HT-29 (cell line): ENCODE measurements around the gene NRAP. TPM values are rescaled to one million over a fixed set of nuclear protein-coding genes. Genes with fewer than 3 reads are reported as not detected.
A peak's percentile ranks its signal among the peaks of the same experiment; 100 is the strongest.

ENCODE experiments used
- DNase-seq: peaks from one replicate; pipeline ENCODE4 v3.0.0-alpha.2; 2015; ENCODE audit warnings: low spot score
- total RNA-seq: library from RNA; depleted of rRNA; stranded (reverse); fragments of >200 nt; shearing (Covaris generic); gene quantifications from 2 replicates; pipeline ENCODE4 v1.2.3, GENCODE V29; 2014

Gene NRAP
- total RNA-seq, 1 experiment from 2014 or later: not detected

GRCh38 chr10:113563306-113564088 lies 100.3 kb downstream of the NRAP start:
- DNase-seq: peak; percentile 77

DNA sequence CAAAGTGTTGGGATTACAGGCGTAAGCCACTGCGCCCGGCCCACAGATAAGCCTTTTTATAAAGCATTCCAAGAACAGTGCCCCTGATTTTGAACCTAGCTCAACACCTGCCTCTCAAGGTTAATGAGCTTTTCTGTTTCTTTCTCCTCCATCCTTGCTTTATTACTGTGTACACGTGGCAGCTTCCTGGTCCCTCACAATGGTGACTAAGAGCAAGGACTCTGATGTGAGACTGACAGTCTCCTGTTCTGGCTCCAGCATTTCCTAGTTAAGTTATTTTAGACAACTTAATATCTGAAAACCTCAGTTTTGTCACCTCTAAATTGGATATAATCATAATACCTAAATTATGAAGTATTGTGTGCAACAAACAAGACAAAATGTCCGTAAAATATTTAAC lies 101.1 kb downstream of the NRAP start:
- no peak for DNase-seq

GRCh38 chr10:113562069-113562468 lies 101.8 kb downstream of the NRAP start:
- DNase-seq: no peak

DNA sequence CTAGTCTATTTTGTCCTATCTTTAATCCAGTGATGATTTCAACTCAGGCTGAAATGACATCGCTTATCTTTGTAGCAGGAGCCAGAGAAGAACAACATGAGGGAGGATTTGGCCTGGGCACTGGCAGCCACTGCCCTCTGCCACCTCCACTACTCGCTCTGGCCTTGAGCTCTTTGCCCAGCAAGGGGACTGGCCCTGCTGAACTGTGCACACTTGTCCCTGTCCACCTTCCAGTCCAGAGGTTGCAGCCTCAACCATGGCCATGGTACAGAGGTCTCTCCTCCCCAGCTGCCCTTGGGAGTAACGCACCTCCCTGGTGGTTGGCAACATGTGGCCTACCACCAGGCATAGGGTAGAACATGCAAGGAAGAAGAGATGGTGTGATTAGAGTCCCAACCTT lies 102.6 kb downstream of the NRAP start:
- no peak for DNase-seq

GRCh38 chr10:113560071-113560470 lies 103.8 kb downstream of the NRAP start:
- no peak for DNase-seq

DNA sequence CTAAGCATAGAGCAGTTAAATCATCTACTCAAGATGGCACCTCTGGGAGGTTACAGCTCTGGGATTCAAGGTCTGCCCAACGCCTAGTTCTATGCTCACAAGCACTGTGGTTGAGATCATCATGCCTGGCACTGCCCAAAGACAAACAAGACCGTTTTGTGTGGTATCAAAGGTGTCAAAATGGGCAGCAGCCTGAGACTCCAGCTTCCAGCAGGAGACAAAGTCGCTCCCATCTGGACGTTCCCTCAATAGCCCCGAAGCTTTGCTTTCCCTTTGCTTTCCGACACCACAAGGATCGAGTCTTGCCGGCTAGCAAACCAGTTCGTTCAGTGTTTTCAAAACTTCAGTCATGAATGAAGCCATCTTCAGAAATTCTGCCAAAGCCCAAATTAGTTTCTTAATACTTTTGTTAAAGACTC lies 105.9 kb downstream of the NRAP start:
- no peak for DNase-seq

DNA sequence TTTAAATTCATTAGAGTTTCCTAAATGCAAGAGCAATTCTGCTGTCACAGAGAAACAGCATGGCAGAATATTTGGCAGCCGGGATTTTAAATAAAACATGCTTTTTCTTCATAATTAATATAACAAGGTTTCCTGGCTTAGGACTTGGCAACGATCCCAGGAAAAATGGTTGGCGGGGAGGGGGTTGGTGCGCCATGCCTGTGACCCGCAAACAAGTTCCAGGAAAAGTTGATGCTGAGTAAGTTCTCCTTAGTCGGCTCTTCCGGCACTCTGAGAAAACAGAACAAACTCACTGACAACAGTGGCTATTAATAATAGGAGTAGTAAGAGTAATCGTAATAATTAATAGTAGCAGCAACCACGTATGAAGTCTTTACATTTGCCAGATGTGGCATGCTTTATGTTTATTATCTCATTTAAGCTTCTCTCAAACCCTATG lies 106.4 kb downstream of the NRAP start:
- DNase-seq: no peak

- DNase-seq: no peak
Measured at GRCh38 chr10:113555751-113556150, 108.1 kb downstream of the NRAP start.

DNA sequence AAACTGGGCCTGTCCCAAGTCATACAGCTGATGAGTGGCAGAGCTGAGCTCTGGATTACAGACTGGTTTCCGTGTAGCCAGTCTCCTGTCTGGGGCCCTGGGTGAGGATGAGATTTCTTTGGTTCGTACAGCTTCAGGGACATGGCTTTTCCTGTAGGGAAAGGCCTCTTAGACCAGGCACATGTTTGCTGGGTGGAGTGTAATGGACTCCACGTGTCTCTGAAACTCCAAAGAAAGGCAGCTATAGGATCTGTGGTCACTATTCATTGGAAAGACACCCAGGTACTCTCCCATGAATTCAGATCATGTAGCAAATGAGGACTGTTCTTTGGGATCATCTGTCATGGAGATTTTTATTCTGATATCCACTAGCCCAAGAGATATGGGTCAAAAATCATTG lies 108.6 kb downstream of the NRAP start:
- no peak for DNase-seq

- no peak for DNase-seq
Measured at GRCh38 chr10:113554214-113554613, 109.6 kb downstream of the NRAP start.

- DNase-seq: no peak
Measured at GRCh38 chr10:113553149-113553548, 110.7 kb downstream of the NRAP start.

DNA sequence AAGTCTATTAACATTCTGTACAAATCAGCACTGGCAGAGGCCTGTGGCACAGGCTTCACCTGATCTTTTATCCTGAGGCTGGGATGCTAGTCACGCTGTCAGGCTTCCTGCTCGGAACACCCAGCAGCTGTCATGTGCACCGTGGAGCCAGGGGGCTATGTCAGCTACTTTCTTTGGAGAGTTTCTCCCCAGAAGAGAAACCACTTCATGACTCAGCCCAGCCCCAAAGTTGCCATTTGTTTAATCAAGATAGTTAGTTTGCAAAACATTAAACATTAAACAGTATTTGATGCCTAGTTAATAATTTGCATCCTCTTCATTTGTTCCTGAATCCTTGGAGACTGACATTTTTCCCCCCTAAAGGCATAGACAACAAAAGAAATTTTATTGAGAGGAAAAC lies 111.1 kb downstream of the NRAP start, which contains the start of gene HABP2:
TSS of gene HABP2 (plus strand) at position 353 of the 400 bp plus-strand sequence. CDS start 69 bp downstream, outside the sequence.
- DNase-seq: no peak

DNA sequence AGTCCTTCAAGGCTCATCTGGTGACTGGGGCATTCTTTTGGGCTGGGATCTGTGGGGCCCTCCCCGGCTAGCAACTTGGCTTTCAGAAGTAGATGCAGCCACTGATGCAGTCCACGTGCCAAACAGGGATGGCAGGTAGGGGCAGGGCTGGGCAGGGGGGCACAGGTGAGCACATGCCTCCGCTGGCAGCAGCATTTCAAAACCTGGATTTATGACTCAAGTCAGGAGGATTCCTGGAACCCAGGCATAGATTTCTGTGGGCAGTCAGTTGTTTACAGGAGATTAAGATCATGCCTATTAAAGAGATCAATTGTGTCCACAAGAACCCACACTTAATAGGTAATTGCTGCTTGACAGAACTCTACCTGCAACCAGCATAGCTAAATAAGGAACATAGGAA lies 111.8 kb downstream of the NRAP start:
- DNase-seq: peak; percentile 14

DNA sequence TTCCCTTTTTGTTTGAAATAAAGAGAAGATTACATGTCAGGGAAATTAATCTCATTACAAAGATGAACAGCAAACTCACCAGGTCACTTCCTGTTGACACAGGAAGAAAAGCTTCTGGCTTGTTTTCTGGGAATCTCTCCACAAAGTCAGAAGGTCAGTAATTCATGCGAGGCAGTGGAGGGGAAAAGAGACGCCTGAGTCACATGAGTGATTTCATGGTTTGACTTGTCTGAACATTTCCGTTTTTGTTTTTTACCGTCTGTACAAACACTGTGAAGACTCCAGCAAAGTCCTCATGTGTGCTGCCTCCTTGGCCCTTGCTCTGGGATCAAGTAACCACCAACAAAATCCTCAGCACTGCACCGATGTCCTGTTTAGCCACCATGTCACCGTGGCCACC lies 113.5 kb downstream of the NRAP start:
- no peak for DNase-seq

DNA sequence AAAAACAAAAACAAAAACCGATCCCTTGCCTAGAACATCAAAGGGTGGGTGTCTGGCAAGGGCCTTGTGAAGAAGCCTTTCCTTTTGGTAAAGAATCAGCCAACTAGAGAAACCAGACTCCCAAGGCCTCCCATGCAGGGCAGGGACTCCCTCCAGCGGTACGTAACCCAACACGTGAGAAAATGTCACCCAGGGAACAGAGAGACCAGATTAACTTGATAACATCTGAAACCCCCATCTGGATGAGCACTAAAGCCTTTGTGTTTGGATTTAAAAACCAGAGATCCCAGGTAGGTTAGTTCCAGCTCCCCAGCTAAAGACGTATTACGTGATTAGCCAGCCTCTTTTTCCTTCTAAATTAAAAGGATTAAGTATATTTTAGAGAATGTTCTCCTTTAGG lies 114.0 kb downstream of the NRAP start:
- no peak for DNase-seq

DNA sequence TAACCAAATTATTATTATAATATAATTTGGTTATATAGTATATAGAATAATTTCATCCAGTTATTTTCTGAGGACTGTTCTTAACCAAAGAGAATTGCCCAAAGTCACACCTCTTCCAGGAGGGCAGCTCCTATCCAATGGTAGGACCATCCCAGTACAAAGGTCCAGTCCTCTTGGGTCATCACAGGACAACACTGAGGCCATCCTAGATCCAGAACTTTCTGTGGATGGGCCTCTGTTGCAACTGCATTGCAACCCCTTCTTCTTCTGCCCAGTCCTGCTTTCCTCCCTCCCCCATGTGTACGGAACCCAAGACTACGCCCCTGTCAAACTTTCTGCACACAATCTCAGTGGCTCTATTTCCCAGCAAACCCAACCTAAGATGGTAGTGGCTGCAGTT lies 116.4 kb downstream of the NRAP start:
- DNase-seq: no peak

- no peak for DNase-seq
Measured at GRCh38 chr10:113544392-113544791, 119.4 kb downstream of the NRAP start.

DNA sequence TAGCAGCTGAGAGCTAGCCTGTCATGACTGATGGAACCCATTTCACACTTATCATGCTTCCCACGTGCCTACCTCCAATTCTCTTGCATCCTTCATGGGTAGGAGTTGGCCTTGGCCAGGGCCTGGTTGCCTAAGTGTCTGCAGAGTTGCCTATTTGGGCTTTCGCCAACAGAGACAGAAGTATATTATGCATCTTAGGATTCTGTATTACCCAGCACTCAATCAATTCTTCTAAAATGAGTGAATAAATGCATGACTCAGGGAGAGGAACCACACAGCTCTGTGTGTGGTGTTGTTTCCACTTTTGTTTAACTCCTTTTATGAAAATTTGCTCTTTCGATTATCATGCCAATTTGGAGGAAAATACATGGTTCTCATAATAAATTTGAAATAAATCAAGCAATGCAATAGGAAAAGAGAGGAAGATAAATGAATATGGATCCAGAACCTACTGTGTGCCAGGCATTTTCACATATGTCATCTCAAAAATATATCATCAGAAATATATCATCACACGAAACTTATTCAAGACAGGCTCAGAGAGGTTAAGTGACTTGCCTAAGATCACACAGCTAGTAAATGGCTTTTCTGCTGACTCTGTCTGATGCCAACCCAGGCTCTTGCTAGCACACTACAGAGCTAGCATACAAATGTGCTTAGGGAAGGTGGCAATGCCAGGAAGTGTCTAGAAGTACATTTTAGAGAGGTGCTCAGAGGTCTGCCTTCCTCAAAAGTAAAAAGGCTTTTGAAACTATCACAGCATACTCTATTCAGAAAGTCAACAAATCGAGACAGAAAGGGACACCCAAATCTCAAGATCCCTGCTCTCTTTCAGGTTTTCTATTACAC lies 120.5 kb downstream of the NRAP start:
- no peak for DNase-seq

- no peak for DNase-seq
Measured at GRCh38 chr10:113541549-113541927, 122.3 kb downstream of the NRAP start.

DNA sequence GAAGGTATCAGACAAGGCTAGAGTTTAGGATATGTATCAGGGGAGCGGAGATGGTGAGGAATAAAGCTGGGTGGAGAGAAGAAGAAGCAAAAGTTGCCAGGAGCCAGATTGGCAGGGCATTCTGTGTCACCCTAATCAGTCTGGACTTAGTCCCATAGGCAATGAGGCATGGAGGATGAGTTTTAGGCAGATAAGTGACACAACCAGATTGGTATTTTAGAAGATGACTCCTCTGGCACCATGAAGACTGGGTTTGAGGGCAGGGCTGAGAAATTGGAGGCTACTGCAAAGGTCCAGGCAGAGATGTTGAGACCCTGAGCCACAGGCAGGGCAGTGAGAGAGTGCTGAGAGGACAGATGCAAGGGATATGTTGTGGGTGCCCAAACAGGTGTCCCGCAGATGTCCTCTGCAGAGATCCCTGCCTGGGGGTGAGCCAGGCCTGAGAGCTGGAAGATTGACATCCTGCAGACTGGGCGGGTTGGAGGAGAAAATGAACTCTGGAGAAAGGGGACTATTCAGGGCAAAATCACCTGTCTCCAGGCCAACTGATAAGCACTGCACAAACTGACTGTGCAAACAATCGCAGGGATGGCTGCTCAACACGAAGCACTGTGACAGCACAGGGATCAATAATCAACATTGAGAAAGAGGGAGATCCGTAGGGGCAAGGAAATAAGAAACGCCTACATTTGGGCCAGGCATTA lies 122.8 kb downstream of the NRAP start:
- no peak for DNase-seq

- no peak for DNase-seq
Measured at GRCh38 chr10:113539789-113540188, 124.1 kb downstream of the NRAP start.
